ENCODE measurements around the gene GEMIN5.
"Not testable (repeated sequence)": the region's sequence is repeated elsewhere in the genome, so short reads cannot be mapped to it uniquely, and the experiment has no call there.

Gene GEMIN5

DNA sequence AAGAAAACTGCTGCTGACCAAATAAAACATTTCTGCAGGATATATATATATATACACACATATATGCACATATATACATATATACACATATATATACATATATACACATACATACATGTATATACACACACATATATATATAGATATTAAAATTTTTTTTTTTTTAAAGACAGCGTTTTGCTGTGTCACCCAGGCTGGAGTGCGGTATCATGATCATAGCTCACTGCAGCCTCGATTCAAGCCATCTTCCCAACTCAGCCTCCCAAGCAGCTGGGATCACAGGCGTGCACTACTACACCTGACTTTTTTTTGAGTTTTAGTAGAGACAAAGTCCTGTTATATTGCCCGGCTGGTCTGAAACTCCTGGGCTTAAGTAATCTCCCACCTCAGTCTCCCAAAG lies 5.5 kb upstream of the GEMIN5 start:
- H3K27ac ChIP-seq, result no peak overlapping the region
- DNase-seq (ENCODE audit: low read depth, low spot score), result no peak

DNA sequence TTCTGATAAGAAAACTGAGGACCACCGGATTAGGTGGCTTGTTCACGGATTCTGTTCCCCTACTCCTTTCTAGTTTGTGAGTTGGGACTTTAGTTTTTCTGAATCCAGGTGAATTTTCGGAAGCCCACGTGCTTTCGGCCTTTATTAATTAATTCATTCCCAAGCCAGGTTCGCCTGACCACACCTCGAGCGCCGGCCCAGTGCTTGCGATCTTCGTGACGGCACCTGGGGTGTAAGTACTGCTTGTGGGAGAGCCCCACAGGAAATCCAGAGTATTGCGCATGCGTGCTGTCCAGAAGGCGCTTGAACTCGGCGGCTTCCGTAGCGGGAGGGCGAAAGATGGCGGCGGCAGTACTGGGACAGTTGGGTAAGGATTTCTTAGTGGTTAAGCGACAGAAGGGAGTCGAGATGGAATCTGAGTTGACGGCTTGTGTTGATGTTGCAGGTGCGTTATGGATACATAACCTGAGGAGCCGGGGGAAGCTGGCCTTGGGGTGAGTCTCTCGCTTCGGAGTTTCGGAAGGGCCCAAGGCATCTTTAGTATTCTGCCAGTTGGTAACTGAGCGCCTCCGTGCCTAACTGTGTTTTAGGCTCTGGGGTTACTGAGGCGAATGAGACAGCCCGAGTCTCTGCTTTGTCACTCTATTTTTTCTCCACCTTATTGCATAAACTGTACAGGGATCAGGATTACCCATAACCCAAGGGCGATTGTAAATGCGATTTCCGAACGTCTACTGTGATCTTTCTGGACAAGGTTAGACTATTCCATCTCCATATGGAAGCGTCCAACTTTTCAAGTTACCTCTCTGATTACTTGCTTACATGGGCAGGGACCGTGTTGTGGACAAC lies 3.0 kb upstream of the GEMIN5 start, which contains the start of gene MRPL22:
Gene MRPL22 (plus strand): TSS at position 302 of the 849 bp plus-strand sequence. CDS start 38 bp downstream, at position 340.
- DNase-seq (ENCODE audit: low read depth, low spot score), result peak; percentile 76
- peak within 1 kb of the TSS; percentile 64 for H3K27ac ChIP-seq

DNA sequence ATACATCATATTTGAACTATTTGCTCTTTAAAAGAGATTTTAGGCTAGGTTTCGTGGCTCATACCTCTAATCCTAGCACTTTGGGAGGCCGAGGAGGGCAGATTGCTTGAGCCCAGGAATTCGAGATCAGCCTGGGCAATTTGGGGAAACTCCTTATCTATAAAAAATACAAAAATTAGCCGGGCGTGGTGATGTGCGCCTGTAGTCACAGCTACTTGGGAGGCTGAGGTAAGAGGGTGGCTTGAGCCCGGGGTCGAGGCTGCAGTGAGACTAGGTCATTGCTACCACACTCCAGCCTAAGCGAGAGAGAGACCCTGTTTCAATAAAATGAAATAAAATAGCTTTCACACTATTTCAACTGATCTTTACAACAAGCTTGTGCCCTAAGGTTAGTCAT lies 2.4 kb upstream of the GEMIN5 start:
- no peak for DNase-seq (ENCODE audit: low read depth, low spot score)
- peak overlapping the region; percentile 64 for H3K27ac ChIP-seq

DNA sequence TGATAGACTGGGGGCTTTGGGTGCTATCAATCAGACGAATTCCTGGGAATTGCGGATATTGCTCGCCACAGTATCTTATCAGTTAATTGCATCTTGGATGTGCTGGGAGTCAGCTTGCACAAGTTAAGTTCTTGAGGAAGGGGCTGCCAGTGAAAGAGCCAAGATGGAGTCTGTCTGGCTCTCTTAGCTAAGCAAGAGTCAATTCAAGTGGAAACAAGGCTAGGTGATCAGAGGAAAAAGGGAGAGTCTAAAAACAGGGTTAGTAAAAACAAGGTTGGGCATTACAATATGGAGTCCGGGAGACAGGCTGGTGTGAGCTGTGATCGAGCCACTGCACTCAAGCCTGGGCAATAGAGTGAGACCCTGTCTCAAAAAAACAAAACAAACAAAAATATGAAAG lies 1.4 kb upstream of the GEMIN5 start:
- not testable (repeated sequence) for DNase-seq (ENCODE audit: low read depth, low spot score); H3K27ac ChIP-seq

DNA sequence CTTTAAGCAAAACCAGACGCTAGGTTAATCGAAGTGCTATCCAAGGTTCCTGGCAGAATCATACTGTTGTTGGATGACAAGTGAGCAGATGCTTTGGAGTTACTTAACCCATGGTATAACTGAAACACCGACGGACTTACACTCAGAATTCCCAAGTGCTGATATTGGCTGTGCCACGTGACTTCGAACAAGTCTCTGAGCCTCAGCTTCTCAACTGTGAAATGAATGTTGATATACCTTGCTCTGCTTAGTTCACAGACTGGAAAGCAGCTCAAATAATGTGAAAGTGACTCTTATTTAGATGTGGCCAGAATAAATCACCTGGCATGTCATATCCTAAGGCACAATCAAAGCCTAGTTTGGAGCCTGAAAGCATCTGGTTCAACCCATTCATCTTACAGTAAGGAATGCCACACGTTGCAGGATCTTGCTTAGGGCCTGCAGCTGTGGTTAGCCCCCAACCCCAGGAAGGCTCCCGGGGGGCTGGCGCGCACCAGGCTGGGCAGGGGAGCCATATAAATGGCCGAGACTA lies 759 bp downstream of the GEMIN5 start:
- H3K27ac ChIP-seq, result no peak overlapping the region

DNA sequence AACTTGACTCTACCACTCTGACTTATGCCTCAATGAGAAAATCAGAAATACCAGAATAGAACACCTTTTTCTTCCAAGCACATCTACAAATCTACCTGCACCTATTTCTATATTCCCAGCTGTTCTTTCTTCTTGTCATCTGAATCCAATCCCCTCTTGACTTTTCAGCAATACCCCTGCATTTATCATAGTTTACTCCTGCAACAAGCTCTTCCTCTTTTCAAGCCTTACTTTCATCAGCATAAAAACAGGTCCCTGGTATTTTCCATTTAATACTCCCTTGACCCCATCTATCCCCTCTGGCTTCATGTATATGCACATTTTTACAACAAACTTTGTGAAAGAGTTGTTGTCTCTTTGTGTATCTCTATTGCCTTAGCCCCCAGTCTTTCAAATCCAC lies 3.1 kb downstream of the GEMIN5 start:
- H3K27ac ChIP-seq, result no peak overlapping the region
- DNase-seq (ENCODE audit: low read depth, low spot score), result no peak

More for the DNA sequence above, 759 bp downstream of the GEMIN5 start:
- no peak for DNase-seq (ENCODE audit: low read depth, low spot score)

DNA sequence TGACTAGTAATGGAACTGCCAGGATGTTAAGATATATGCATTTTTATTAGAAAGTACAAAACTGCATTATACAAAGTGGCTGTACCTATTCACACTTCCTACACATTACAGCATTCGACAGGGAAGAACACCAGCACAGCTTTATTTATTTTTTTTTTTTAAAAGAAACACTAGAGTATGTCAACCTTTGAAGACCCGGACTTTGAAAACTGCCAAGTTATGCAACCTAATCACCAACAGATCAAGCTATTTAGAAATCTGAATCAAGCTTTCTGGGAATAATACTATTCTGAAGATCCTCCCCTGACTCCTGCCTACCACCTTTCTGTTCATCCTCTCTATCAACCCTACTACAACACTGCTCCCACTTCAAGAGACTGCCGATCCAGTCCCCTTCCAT lies 4.5 kb downstream of the GEMIN5 start:
- no peak for DNase-seq (ENCODE audit: low read depth, low spot score)
- H3K27ac ChIP-seq, result no peak overlapping the region

DNA sequence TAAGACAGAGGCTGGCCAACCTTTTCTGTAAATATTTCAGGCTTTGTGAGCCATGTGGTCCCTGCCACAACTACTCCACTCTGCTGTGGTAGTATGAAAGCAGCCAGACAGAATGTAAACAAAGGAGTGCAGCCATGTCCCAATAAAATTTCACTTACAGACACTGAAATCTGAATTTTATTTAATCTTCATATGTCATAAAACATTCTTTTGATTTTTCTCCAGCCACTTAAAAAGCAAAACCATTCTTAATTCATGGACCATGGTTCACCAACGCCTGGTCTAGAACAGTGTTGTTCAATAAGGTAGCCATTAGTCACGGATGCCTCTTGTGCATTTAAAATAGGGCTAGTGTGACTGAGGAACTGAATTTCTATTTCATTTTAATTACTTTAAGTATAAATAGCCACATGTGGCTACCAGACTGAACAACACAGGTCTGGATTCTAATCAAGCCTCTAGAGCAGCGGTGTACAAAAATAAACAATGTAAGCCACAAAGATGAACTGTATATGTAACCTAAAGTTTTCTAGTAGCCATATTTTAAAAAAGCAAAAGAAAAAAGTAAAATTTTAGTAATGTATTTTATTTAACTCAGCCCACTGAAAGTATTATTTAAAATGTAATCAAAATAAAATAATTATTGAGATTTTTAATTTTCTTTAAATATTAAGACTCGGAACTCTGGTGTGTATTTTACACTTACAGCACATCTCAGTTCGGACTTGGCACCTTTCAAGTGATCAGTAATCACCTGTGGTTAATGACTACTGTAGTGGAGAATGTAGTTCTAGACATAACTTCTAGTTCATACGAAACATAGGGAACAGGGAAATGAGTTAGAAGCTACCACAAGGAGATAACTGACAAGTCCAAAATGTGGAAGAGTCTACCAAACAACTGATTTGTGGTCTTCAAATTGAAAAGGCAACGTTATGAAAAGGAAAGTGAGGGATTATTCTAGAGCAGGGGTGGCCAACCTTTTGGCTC lies 14.3 kb downstream of the GEMIN5 start:
- no peak overlapping the region for H3K27ac ChIP-seq
- DNase-seq (ENCODE audit: low read depth, low spot score), result no peak

DNA sequence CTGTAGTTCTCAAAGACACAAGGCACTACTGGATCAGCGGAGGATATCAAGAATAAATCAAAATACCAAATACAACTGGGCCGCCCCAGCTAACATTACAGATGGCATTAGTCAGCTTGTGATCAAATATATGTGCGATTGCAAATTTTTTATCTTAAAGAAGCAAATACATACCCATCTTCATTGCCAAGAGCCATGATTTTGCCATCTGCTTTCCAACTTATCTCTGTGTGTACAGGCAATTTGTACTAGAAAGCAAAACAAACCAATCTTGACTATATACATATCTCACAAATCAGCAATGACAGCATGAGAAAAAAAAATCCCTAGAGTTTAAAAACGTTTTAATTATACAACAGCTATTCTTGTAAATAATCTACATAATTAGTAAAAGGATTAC lies 20.3 kb downstream of the GEMIN5 start:
- no peak for DNase-seq (ENCODE audit: low read depth, low spot score)
- no peak overlapping the region for H3K27ac ChIP-seq

DNA sequence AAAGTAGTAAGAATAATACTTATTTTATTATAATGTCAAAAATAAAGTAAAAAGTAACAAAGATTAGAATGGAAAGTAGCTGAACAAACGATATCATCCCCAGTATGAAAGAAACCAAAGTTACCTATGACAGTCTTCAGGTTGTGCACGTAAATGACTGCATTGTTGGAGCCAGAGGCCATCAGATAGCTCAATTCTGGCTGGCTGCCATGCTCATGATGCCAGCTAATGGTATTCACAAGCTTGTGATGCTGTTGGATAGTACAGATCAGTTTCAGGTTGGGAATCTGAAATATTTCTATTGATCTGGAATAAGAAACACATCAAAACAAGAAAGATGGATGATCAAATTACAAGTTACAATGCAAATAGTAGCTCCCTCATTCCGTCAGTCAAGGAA lies 21.1 kb downstream of the GEMIN5 start:
- no peak for DNase-seq (ENCODE audit: low read depth, low spot score)
- no peak overlapping the region for H3K27ac ChIP-seq

DNA sequence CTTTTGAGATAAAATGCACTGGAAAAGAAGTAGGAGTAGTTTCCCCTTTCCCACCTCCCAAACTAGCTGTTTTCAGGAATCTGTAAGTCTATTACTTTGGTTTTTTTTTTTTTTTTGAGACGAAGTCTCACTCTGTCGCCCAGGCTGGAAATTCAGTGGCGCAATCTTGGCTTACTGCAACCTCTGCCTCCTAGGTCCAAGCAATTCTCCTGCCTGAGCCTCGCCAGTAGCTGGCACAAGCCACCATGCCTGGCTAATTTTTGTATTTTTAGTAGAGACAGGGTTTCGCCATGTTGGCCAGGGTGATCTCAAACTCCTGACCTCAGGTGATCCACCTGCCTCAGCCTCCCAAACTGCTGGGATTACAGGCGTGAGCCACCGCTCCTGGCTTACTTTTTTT lies 32.4 kb downstream of the GEMIN5 start:
- not testable (repeated sequence) for H3K27ac ChIP-seq

DNA sequence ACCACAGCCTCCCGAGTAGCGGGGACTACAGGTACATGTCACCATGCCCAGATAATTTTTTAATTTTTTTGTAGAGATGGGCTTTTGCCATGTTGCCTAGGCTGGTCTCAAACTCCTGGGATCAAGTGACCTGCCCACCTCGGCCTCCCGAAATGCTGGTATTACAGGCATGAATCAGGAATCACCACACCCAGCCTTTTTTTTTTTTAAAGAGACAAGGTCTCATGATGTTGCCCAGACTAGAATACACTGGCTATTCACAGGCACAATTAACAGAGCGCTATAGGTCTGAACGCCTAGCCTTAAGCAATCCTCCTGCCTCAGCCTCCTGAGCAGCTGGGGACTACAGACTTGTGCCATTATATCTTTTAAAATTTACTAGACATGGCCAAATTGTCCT lies 36.1 kb downstream of the GEMIN5 start:
- no peak for DNase-seq (ENCODE audit: low read depth, low spot score)
- H3K27ac ChIP-seq, result no peak overlapping the region

More for the DNA sequence above, 32.4 kb downstream of the GEMIN5 start:
- DNase-seq (ENCODE audit: low read depth, low spot score), result not testable (repeated sequence)

DNA sequence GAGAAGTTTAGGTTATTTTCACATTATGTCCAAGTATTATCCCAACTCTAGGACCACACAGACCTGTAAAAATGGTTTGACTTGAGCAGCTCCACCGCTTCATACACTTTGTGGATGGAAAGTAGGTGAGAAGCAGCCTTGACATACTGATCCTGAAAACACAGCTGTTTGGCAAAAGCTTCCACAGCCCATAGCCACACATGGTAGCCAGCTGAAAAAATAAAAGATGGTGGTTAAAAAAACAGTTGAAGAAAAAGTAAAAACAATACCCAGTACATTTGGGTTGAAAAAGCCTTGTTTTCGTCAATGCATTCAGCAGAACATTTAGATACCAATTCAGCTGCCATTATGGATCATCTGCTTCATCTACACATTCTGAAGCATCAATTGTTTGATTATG lies 36.7 kb downstream of the GEMIN5 start:
- no peak overlapping the region for H3K27ac ChIP-seq
- no peak for DNase-seq (ENCODE audit: low read depth, low spot score)

DNA sequence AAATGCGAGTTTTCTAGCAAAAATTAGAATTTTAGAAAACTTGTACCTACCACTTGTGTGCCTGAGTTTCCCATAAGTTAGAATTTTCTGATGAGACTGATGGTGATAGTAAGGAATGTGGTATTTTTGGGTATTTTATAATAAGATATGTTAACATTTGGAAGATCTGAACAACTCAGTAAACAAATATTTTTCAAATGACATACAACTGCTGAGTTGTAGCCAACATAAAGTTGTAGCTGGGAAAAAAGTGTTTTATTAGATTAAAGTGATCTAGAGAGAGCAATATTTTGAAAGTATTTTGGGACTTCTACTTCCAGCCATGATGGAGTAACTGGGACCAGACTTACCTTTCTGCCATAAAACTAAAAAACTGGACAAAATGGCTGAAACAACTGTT lies 37.9 kb downstream of the GEMIN5 start:
- H3K27ac ChIP-seq, result no peak overlapping the region
- DNase-seq (ENCODE audit: low read depth, low spot score), result no peak

DNA sequence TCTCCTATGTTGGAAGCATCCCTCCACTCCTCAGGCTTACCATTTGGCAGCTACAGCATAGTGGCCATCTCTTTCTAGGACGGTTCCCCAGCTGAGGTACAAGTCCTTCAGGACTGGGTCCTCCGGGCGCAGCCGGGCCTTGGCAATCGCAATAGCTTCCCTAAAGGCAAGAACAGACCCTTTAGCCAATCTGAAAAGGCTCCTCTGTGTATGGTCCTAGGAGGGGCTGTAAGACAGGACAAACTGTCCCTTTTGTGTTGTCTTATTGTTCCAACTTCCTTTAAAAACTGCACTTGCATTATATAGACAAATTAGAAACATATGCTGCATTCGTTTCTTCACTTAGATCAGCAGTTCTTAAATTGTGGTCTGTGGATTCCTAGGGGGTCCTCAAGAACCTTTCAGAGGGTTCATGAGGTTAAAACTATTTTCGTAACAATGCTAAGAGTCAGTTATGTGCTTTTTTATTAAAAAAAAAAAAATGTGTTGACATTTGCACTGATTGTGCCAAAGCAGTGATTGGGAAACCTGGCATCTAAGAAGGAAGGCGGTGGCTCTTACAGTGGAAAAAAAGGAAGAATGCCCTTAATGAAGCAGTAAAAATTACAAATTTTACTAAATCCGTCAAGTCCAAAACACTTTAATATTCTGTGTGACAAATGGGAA lies 38.7 kb downstream of the GEMIN5 start:
- no peak overlapping the region for H3K27ac ChIP-seq
- no peak for DNase-seq (ENCODE audit: low read depth, low spot score)

DNA sequence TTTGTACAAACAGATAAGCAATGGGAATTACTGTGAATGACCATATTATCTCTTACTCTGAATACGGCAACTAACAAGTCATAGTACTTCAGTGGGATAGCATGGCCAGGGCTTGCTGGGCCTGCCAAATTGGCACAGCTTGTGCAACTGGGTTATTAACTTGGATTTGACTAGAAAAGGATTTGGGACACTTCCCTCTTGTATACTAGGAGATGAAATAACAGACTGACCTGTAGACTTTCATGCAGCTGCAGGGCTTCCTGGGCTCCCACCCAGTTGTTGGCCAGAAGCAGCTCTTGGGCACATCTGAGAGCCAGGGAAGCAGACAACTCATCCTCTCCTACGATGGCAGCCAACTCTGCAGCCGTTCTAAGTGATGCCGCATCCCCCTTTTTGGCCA lies 39.8 kb downstream of the GEMIN5 start:
- DNase-seq (ENCODE audit: low read depth, low spot score), result no peak
- H3K27ac ChIP-seq, result no peak overlapping the region

DNA sequence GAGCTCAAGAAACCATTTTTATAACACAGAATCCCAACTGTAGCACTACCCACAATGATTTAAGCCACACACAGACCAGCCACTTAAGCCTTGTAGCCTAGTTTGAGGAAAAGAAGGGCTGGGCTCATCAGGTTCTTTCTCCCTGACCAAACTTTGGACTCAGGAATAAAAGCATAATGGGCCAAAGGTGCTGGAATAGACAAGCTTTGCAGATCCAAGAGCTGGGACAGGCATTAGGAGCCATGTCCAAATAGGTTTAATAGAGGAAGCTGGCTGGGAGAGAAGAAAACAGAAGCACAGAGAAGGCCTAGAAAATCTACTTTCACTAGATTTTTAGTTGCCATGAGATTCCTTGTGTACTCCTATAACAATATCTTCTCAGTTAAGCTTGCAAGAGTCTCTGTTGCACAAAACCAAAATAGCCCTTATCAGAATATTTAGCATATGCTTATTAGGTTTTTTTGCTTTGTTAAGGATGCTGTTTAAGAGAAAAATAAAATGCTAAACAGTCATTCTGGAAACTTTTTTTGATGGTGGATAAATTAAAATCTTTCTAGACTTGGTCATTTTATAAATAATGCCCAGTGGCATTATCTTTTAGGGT lies 41.3 kb downstream of the GEMIN5 start:
- no peak overlapping the region for H3K27ac ChIP-seq
- no peak for DNase-seq (ENCODE audit: low read depth, low spot score)

DNA sequence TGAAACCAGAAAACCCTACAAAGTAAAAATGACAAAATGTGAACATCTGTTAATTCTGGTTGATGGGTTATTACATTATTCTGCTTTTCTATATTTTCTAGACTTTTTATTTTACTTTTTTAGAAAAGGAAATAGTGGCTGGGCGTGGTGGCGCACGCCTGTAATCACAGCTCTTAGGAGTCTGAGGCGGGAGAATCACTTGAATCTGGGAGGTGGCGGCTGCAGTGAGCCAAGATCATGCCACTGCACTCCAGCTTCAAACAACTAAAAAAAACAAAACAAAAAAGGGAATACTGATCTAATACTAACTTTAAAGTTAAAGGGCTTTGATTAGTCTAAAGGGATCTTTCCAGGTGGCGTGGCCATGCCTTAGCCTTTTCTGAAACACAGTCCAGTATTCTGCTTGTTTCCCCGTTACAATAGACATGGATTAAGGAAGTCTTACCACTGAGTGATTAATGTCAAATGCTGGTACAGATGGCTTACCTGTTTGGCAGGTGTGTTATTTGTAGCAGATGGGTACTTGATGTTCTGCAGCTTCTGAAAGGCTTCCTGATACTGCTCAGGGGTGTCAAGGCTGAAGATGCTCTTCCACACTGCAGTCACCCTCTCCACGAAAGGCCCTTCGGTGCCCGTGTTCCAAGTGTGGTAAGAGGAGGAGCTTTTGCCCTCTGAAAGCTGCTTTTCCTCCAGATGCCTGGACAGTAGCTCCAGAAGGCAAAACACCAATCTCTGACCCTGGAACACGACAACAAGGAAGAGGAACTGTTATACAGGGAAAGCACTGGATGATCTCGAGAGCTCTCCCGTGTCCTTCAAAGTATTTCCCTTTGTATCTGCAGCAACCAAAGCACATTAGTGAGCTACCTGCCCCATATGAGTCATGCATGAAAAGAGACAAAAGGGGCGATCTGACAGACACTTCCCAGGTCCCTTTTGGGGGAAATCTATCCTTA lies 42.1 kb downstream of the GEMIN5 start:
- DNase-seq (ENCODE audit: low read depth, low spot score), result no peak
- no peak overlapping the region for H3K27ac ChIP-seq

DNA sequence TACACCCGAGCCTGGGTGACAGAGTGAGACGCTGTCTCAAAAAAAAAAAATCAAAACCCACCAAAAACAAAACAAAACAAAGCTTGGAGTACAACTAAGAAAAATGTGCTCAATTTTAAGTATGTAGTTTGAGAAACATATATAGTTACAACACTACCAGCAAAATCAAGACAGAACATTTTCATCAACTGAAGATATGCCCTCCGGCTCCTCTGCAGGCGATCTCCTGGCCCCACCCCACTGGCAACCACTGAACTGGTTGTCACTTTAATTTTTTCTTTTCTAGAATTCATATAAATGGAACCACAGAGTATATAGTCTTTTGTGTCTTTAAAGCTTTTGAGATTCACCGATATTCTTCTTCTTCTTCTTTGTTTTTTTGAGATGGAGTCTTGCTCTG lies 44.6 kb downstream of the GEMIN5 start:
- DNase-seq (ENCODE audit: low read depth, low spot score), result no peak
- no peak overlapping the region for H3K27ac ChIP-seq

All from epithelial cell of prostate (primary cell).